Middle frontal gyrus (tissue), 1 donor: ENCODE measurements around the gene FOXP1.

ENCODE experiments used
- DNase-seq: peaks from one replicate; pipeline ENCODE4 v3.0.0-alpha.2; 2015; ENCODE audit warnings: low spot score; ENCODE audit errors: extremely low spot score

FOXP1 gene

DNA sequence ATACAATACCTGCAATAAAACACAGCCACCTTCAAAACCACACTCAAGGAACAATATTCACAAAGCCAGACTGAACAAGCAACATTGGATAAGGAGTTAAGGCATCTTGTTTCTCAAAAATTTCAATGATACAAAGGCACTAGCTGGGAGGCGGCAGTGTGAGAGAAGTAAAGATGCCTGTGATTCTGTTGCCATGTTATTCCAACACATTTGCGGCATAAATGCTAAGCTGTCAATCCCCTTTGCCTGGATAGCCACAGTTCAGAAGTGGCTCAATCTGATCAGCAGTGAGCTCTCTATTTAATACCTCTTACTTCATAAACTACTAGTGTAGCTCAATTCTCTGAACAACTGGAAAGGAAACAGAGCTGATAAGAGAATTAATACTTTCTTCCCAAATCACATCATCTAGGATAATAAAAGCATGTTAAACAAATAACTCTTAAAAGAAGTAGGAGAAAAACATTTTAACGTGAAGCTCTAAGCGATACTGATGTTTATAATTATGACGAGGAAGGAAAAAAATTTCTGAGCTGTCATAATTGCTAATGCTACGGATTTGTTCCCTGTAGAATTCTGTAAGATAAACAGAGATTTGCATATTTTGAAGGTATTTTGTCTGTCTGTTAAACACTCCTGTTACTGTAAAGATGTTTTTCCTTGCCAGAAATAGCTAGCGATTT is 358.4 kb downstream of the FOXP1 start:
- DNase-seq: no peak

DNA sequence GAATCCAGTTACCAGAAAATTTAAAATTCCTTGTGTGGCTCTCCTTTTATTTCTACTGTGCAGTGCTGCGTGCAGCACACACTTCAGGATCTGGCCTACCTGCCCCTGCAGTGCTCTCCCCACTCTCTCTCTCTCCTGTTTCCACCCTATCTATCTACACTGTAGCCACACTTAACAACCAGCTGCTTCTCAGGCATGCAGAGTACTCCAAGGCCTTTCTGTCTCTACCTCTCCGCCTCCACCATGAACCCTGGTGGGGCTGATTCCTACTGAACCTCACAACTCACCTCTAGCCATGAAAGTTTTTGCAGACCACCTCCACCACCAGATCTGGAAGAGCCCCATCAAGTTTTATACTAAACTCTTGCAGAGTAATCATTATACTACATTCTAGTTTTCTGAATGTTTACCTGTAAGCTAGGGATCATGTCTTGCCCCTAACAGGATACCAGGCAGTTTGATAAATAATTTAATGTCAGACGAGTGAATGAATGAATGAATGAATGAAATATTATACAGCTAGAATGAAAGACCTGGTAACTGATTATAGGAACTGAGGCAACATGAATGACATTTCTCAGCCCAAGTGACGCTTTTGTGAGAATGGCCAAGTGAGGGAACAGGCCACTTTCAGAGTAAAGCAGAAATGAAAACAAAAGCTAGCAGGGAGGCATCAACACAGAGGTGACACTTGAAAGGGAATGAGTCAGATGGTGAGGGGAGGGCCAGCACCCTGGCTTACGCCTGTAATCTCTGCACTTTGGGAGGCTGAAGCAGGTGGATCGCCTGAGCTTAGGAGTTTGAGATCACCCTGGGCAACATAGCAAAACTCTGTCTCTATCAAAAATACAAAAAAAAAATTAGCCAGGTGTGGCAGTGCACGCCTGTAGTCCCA is 363.5 kb downstream of the FOXP1 start:
- no peak for DNase-seq

DNA sequence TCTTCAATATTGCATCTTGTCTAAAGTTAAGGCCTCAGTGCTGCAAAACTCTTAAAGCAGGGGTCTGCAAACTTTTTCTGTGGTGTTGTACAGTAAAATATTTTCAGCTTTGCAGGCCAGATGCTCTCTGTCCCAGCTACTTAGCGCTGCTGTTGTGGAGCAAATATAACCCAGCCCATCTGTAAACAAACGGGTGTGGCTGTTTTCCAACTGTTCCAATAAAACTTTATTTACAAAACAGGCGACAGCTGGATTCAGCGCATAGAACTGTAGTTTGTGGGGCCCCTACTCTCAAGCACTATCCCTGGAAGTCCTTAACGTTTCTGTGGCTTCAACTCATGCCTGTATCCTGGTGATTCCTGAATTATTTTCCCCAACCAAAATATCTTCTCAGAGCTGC is 365.0 kb downstream of the FOXP1 start:
- no peak for DNase-seq

DNA sequence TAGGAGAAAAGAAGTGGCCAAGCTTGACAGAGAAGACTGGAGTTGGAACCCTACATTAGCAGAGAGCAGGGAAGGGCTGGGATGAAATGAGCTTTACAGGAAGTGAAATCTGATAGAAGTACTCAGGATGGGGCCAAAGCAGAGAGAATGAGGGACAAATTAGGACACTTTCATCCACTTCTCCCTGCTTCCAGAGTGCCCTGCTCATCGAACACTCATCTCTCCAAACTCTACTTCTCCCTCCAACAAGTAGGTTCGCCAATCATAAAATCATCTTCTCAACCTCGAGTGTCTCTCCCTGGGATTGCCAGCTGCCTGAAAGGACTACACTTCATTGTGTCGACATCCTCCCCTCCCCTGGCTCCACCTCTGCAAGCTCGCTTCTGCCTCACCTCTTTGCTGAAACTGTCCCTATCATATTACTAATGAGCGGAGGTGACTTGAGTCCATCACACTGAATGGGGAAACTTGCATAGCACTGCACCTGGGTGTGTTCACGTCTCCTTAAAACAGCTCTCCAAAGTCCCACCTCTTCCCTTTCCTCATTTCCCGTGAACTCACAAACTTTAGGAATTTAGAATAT is 365.8 kb downstream of the FOXP1 start:
- DNase-seq: no peak

DNA sequence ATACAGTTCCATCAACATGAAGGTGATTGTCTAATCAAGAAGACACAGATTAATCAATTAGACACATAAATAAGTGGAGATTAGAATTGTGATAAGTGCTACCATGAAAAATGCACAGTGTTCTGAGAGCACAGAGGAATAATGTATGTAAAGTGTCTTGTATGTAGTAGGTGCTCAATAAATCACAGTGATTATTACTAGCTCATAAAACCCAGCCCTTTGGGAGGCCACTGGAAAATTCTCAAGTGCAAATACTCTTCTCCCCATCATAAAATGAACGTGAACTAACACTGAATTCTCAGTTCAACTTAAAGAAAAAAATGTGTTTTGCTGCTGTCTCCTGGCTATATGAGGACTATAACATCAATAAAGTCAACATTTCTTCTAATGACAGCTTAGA is 368.2 kb downstream of the FOXP1 start:
- no peak for DNase-seq

DNA sequence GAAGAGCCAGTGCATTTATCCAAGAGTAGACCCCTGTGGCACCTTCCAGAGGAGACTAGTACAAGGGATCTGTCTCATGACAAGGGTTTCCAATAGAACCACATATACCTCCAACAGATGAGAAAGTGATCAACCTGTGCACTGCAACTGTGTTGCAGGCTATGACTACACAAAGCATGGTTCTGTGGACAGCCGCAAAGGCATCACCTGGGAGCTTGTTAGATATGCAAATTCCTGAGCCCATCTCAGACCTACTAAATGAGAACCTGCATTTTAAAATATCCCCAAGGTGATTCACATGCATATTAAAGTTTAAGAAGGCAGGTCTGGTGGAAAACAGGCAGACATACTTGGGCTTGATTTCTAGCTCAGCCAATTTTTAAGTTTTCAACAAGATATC is 368.7 kb downstream of the FOXP1 start:
- no peak for DNase-seq

DNA sequence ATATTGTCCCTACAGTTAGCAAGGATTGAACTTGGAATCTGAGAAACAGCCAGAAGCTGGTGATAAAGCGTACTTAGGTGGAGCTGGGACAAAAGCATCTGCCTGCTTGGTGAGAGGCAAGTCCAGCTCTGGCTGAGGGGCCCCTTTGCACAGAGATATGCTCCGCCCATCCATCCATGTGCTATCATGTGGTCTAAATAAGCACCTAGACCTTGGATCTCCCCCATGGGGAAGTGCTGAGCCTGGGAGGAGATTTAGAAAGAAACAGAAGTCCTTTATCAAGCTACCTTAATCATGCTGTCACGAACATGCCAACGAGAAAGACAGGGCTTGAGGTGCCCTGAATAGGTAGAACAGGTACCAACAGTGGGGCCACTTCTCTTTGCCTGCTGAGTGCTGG is 369.5 kb downstream of the FOXP1 start:
- DNase-seq: no peak

DNA sequence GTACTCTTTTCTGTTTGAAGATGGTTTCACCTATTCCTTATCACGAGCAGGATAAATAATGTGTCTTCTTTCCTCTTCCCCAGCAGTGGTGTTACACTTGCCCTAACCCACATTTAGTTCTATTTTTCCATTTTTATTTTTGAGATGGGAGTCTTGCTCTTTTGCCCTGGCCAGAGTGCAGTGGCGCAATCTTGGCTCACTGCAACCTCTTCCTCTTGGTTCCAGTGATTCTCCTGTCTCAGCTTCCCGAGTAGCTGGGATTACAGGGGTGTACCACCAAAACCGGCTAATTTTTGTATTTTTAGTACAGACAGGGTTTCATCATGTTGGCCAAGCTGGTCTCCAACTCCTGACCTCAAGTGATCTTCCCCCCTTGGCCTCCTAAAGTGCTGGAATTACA is 372.4 kb downstream of the FOXP1 start:
- no peak for DNase-seq

DNA sequence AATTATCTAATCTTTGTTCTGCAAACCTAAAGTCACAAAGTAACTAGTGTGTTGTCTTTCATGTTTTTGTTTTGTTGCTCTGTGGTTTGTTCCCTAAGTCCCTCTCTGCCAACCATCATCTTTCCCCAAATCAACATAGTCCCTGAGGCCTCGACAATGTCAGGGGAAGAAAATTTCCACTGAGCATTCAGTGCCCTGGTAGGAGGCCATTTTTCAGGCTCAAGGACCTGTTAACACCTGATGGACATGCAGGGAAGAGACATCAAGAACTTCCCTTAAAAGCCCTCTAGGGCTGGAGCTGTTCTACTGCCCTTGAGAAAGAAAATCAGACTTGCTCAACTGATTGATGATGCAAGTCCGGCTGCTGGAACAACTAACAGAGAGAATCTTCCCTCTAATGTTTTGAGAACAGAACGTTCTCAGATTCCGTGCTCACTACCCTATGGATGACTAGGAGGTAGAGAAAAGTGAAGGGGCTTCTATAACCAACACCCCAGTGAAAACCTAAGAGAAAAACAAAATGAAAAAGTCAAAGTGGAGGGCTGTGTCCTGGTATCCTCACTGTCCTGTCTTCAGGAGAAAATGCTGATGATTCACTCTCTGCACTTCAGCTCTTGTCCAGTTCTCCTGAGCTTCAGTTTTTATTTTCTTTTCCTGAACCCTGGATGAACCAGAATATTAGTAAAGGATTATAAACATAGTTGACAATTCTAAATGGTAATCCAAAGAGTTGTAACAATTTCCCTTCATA is 373.1 kb downstream of the FOXP1 start:
- DNase-seq: no peak

DNA sequence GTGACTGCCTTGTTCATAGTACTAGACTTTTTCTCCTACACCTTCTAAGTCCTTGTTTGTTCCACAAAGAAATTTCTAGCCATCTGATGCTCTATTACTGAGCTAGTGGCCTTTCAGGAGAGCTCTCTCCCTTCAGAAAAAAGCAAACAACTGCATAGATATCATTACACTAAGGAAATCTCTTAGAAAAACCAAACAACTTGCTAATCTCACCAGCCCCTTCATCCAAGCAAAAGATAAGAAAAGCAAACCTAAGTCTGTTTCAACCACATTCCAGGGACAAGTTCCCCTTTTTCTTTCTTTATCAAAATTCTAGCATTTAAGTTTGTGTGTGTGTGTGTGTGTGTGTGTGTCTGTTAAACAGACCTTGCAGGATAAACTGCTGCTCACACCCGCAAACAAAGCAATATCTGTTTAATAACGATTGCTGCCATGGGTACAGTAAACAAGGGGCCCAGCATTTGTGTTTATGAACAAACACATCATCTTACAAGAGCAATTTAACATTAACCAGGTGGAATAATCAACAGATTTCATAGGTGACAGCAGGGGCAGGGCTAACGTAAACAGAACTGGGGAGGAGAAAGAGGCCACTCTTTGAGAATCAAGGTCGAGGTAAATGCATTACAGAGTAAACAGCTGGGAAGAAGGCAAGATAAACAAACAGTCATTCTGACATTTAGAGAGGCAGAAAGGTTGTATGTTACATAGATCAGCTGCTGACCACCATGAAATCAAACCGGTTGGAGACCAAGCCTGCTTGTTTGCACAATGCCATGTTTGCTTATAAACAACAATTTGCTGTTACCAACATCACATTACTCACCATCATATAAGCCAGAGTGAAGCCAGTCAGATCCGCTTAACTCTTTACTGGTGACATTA is 375.1 kb downstream of the FOXP1 start:
- no peak for DNase-seq

DNA sequence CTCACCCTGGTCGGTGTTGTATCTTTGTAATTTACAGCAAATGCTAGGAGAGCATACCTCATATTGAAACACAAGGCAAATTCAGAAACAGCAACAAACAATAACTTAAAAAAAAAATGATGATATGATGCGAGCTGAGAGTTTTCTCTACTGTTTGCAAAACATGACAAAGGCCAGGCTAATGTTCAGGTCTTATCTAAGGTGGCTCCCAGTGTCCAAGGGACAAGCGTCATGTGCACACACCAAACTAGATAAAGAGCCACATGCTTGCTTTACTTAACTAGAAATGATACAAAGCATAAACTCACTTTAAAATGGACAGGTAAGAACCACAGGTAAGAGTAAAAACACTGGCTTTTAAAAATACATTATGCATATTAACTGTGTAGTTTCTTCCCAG is 375.9 kb downstream of the FOXP1 start:
- DNase-seq: no peak

DNA sequence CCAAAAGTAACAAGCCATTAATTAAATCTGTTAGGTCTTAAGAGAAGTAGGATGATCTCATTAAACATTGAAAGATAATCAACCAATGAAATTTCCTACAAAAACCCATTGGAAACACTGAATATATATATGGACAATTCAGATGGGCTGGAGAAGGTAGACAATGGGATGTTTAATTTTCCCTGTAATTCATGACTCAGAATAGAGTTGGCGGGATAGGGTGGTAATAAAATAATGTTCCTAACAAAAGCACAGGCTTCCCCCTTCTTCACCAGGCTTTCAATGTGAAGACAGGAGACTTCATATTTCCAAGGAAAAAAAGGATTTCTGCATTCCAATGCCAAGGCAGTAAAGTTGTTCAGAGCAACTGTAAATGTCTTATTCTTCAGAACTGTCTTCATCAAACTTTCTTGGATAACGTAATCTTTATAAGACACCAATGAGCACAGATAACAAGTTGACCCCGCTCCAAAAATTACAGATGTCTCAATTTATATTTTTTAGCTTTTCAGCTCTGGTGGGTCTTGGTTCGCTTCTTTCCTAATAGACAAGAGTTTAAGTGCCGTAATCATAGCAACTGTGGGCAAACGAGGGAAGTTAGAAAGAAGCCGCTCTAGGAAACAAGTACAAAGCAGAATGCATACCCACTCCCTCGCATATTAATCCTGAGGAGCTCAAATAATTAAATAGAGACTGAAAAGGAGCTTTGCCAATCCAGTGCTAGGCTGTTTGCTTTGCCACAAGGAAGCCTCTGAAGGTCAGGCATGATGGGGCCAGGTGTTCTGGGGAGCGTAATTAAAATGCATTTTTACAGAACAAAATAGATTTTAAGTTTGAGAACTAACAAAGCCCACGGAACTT is 377.0 kb downstream of the FOXP1 start:
- no peak for DNase-seq

DNA sequence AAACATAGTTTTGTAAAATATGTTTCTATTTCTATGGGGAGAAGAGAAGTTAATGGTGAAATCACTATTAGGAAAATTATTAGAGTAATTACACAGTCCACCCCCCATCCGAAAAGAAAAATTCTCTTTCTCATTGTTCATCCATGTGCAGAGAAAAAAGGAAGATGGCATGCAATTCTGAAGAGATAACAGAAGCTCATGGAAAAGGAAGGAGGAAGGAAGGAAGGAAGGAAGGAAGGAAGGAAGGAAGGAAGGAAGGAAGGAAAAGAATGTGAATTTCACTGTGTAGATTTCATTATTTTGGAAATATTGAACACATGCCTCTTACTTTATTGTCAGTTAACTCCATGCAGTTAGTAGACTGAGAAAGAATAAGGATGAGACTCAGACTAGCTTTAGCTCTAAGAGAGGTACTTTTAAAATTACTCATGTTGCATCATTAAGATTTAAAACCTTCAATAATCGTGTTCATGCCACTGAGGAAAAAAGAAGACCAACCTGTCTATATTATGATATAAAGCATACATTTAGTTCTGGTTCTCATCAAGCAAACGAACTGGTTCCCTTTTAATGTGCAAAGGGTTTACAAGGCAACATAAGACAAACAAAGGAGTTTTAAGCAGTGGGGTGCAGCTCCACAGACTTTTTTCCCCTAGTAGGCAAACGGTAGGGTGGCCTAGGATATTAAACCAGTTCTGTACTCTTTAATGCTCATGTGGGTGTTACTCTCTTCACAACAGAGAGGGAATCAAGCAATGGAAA is 379.6 kb downstream of the FOXP1 start:
- DNase-seq: no peak

DNA sequence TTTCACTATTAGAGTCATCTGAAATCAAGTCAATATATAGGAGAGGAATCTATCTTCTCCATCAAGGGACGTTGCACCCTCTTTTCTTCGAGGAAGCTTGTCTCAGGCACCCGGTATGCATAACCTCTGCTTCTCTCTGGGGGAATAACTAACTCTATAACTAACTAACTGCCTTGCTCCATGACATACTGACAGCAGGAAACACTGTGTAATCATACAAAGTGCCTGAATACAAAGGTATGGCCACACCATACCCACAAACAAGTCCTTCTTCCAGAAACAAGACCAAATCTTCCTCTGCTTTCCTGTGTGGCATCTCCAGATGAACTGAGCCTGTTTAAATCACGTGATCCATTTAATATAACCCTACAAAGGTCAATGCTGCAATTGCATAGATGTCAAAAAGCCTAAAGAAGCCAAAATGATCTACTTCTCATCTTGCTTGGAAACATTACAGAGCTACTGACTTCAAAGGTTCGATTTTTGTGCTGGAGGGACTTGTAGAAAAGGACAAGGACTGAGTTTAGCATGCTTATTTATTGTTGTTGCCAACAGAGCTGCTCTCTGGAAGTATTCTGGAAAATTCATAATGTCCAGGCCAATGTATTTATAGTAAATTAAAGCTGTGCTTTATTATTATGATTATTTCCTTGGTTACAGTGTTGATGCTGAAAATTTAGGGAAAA is 380.5 kb downstream of the FOXP1 start:
- DNase-seq: no peak

DNA sequence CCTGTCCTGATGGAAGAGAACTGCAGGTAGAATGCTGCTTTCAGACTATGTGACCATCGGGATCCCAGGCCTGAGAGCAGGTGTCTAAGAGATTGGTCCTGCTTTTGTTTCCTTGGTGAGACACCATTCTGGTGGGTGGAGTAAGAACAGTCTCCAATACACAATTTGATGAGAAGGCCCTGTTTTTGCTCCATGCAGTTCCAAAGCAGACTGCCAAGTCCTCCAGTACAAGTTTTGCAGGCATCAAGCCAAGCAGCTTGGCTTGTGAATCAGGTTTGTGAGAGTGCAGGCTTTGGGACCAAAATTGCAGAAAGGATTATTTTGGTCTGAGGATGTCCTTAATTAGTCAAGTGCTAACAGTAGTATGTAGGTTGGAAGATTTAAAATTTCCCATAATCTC is 381.6 kb downstream of the FOXP1 start:
- peak; percentile 82 for DNase-seq

DNA sequence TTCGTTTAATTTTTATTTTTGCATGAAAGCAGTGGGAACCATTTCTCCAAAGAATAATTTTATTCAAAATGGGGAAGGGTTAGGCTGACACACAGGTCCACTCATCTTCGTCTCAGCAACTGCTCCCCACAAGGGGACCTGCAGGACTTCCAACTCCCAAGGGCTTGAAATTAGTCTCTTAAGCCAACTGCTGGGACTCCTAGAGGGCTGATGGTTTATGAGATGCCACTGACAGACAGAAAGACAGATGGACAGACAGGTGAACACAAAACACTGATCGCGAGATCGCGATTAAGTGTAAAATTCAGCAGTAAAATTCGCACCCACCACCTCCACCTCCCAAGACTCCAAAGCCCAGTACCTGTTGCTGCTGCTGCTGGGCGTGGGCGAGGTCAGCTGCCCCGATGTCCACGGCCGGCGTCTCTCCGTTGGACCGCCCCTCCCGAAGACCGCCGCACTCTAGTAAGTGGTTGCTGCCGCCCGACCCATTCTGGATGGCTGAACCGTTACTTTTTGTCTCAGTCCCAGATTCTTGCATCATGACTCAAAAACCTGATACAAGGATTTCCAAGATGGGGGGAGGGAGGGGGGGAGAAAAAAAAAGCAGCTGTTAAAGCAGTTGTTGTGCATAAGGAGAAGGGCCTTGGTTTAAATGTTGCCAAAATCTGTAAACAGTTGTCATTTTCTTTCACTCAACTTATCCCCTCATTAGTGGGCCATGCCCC is 385.5 kb downstream of the FOXP1 start:
- no peak for DNase-seq

DNA sequence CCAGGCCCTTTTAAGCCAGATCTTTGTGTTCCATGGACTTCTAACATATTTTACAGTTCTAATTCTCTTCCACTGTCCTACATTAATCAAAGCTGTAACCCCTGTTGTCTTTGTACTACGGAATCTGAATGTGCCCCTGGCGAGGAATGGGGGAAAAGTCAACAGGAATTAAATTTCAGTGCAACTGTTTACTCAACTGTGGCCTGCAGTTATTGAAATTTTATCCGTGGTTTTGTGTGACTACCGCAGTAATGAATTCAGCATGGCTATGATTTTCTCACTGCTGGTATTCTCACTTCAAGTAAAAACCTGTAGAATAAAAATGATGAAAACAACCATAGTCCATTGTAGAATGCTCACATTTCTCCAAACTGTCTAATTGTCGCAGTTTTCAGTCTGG is 388.0 kb downstream of the FOXP1 start:
- DNase-seq: no peak

DNA sequence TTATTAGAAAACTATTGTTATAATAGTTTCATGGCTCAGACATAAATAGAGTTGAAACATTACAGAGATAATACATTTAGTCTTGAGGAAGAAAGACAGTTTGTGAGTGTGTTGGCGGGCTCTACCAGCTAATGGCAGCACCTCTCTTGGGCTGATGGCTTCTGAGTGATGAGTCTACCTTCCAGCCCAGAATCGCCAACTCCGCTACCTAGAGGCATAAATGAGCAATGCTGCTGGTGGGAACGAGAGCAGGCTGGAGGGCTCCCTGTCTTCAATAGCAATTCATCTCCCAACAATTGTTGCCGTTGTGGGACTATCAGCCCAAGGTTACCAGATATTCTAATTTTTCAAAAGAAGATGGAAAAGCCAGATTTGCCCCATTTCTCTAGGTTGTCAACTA is 388.7 kb downstream of the FOXP1 start:
- no peak for DNase-seq
